GM21526 (cell line): Measurements from ENCODE around the gene FMN1.

Source experiments
- ATAC-seq: cut with Tn5 transposase; IDR thresholded peaks from one replicate; pipeline ENCODE4 v1.9.1; 2021; ENCODE audit warnings: moderate library complexity; ENCODE audit not compliant: unreplicated experiment, low FRiP score

FMN1 gene

GRCh38 chr15:32899126-32899596 lies 295.4 kb downstream of the FMN1 start:
- no peak for ATAC-seq

- ATAC-seq = no peak
Observed at GRCh38 chr15:32898414-32898813, 296.1 kb downstream of the FMN1 start.

GRCh38 chr15:32893421-32893820 lies 301.1 kb downstream of the FMN1 start:
- ATAC-seq = no peak

DNA sequence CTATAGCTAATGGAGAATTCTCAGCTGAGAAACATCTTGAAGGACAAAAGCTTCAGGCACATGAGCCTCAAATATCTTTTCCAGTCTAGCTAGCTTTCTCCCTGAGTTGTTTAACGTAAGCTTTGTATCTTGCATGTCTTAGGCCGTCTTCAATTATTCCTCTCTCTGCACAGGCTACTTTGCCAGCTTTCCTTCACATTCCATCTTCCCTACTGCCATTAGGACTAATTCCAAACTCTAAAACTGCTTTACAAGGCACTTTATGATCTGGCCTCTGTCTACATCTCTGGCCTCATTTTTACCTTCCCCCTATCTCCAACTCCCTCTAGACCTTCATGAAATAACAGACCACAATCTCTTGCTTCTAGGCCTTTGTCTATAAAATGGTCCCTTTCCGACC lies 305.3 kb downstream of the FMN1 start:
- no peak for ATAC-seq

GRCh38 chr15:32888221-32888761 lies 306.2 kb downstream of the FMN1 start:
- ATAC-seq = no peak

DNA sequence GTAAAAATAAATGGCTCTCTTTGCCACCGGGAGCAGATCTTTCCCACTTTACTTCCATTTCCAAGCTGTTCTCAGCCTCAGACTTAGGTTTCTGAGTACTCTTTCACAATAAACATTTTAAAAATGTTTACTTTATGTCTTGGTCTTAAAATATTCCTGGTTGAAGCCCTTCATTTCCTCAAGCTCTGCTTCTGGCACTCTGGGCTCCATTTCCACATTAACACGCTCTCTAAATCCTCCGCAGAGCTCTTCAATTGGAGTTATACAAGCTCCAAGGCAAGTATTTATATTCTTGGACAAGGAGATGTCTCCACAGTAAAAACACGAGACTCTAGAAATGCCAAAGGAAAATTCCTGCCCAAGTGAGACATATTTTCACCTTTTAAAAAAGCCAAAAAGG lies 307.4 kb downstream of the FMN1 start:
- ATAC-seq = no peak

DNA sequence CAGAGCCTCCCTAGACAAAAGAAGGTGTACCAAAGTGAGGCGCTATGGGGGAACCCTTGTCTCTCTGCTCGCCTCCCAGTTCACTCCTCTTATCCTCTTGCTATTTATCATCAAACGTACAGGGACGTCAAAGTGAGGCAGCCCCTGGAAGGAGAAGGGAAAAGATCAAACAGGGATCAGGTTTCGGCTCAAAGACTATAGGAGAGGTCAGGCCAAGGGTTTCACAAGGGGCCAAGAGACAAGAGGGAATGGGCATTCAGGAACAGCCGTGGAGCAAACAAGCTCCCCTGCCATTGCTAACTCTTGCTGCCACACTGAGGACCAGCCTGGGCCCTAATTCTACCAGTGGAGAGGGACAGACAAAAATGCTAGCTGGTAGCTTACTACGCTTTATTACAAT lies 308.1 kb downstream of the FMN1 start:
- ATAC-seq = no peak

DNA sequence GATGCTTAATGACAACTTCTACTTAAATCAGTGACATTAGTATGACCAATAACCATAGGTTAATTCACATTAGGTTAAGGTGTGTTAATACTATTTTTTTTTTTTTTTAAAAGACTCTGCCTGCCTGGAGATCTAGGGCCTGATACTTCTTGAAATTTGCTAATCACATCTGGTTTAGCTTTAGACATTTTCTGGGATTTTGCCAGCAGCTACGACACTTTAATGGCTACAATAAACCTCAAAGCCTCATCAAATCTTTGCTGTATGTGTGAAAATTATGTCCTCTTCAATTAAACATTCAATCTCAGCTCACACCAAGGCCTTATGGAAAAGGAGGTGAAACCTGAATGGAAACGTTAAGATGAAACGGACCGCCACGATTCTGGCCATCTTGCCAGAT lies 308.8 kb downstream of the FMN1 start:
- no peak for ATAC-seq

DNA sequence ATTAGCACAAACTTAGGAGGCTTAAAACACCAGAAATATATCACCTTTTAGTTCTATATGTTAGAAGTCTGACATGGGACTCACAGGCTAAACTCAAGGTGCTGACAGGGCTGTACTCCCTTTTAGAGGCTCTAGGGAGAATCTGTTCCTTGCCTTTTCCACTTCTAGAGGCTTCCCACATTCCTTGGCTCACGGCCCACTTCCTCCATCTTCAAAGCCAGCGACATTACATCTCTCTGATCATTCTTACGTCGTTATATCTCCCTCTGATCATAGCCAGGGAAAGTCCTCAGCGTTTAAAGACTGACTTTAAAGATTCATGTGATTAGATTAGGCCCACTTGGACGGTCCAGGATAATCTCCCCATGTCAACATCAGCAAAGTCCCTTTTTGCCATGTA lies 310.4 kb downstream of the FMN1 start:
- ATAC-seq = no peak

DNA sequence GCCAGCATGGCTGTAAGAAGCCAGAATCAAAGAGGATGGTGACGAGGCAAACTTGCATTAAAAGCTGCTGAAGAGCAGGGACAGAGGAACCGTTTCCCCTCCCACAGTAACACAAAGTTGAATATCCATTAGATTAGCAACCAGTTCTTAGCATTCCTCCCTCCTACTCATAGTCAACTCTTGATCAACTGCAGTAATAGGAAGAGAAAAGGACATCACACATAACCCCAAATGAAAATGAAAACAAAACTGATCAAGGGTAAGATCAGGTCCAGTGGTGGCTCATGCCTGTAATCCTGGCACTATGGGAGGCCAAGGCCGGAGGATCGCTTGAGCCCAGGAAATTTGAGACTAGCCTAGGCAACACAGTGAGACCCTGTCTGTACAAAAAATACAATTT lies 311.6 kb downstream of the FMN1 start:
- no peak for ATAC-seq

GRCh38 chr15:32881528-32881927 lies 313.0 kb downstream of the FMN1 start:
- ATAC-seq = no peak

DNA sequence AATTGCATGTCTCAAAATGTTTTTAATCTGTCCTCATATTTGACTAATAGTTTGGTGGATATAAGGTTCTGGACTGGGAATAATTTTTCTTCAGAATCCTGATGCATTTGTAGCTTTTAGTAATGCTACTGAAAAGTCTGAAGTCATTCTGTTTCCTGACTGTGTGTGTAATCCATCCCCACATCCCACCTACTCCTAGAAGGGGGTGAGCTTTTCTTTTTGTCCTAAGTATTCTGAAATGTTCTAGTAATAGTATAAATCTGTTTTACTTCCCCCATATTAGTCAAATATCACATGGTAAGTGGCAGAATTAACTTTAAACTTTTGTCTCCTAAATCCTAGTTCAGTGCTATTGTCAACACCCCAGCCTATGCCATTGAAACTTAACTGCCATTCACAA lies 313.9 kb downstream of the FMN1 start:
- no peak for ATAC-seq

DNA sequence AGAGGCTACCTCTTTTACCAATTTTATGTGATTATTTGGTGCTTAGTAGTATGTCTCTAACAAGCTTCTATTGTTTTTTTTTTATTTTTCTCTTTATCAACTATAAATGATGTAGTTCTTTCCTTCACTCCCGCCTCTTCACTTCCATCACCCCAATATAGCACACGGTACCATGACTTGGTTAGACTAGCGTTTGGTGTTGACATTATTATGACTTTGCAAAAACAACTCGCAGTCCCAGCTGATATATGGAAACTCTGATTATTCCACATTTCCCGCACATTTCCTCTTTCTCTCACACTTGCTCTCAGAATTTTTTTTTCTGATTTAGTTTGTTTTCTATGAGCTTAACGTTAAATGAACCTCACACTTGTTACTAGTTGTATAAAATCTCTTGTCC lies 314.5 kb downstream of the FMN1 start:
- no peak for ATAC-seq

DNA sequence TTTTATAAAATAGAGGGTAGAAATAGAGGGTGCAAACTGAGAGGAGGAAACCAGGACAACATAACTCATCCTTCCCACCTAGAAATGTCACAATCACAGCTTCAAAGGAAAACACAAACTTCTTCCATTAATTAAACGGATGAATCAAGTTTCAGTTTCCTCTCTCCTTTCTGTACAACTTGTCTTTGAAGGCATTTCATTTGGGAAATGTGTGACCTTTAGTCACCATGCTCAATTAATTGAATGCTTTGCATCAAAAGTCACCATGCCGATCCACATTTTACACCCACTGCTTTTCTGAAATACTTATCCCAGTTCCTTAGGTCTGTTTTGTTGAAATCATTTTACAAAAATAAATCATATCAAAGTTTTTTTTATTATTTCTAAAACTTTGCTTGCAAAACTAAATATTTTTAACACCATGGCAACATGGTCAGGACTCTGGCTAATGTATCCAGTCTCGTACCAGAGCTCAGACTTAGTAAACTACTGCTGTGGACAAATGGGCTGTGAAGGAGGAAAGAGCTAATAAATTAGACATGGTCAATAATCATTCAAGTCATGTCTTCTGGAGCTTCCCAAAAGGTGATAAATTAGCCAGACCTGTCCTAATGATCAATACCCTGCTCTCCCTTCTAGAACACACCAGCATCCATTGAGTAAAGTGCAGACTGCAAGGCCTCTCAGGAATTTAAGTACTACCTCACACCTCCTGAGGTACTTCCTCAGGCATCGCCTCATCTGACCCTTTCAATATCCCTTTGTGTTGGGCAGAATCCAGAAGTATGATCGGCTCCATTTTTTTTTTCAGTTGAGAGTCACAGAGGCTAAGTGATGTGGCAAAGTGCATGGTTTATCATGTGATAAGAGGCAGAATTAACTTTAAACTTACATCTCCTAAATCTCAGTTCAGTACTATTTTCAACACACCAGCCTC lies 315.4 kb downstream of the FMN1 start:
- no peak for ATAC-seq

DNA sequence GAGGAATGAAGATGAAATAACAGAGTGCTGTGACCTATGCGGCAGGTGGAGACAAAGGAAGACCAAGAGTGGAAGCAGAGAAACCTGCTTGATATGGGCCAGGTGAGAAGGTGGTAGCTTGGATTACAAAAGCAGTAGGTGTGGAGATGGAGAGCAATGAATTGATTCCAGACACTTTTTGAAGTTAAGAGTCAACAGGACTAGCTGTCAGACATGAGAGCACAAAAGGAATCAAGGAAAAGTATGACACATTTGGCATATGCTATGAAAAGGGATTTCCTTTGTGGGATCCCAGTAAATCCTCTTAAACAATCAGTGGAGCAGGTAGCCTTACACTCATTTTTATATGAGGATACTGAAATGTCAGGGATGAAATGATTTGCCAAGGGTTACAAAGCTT lies 316.2 kb downstream of the FMN1 start:
- ATAC-seq = no peak

GRCh38 chr15:32877252-32878019 lies 317.1 kb downstream of the FMN1 start:
- no peak for ATAC-seq

GRCh38 chr15:32873284-32874114 lies 321.0 kb downstream of the FMN1 start:
- no peak for ATAC-seq

DNA sequence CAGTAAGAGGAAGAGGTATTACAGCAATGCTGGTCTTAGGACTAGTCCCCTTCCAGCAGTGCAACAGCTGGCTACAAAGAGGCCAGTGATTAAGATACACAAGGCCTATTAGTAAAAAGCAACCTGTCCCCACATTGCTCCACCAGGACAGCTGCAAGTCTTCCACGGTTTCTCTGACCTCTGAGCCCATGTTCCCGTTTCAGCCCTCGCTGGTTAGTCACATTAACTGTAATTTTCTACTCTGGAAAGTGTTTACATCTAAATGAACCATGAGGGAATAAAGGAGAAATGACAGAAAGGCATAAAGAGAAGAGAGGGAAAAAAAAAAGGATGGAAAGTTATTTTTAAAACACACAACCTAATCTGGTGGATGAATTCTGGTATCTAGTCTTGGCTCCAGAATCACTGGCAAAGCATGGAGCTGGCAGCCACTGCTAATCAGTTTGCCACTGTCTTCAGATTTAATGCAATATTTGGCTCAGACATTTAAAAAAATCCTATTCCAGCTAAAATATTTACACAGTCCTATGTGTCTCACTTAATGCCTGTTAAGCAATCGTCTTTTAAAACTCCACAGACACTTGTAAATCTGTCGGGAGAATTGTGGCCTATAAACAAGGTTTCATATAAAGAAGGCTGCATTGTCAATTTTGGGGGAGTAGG lies 321.8 kb downstream of the FMN1 start:
- no peak for ATAC-seq

DNA sequence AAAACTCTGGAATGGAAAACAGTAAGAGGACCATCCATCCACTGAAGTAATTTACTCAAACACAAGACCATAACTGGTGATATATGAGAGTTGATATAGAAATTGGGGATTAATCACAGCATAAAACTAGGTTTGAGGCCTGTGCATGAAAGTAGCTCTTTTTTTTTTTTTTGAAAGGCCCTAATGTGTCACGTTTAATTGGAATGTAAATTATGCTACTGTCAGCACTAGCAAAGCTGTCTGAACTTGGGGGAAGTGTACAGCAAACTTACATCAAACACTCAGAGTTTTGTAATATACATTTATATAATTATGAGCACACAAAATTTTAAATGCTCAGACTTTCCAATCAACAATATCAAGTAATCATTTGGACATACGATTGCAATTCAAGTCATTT lies 322.6 kb downstream of the FMN1 start:
- ATAC-seq = no peak
